Measurements from ENCODE around the gene FOXL1.

The FOXL1 gene

DNA sequence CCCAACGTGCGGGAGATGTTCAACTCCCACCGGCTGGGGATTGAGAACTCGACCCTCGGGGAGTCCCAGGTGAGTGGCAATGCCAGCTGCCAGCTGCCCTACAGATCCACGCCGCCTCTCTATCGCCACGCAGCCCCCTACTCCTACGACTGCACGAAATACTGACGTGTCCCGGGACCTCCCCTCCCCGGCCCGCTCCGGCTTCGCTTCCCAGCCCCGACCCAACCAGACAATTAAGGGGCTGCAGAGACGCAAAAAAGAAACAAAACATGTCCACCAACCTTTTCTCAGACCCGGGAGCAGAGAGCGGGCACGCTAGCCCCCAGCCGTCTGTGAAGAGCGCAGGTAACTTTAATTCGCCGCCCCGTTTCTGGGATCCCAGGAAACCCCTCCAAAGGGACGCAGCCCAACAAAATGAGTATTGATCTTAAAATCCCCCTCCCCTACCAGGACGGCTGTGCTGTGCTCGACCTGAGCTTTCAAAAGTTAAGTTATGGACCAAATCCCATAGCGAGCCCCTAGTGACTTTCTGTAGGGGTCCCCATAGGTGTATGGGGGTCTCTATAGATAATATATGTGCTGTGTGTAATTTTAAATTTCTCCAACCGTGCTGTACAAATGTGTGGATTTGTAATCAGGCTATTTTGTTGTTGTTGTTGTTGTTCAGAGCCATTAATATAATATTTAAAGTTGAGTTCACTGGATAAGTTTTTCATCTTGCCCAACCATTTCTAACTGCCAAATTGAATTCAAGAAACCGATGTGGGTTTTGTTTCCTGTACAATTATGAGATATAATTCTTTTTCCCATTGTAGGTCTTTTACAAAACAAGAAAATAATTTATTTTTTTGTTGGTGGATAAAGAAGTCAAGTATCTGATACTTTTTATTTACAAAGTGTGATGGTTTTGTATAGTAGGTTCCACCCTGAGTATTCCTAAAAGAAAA, 9.4 kb upstream of the FOXL1 start:
- DNase-seq, result no peak

GRCh38 chr16:86569701-86570447, 8.5 kb upstream of the FOXL1 start:
- no peak for DNase-seq

DNA sequence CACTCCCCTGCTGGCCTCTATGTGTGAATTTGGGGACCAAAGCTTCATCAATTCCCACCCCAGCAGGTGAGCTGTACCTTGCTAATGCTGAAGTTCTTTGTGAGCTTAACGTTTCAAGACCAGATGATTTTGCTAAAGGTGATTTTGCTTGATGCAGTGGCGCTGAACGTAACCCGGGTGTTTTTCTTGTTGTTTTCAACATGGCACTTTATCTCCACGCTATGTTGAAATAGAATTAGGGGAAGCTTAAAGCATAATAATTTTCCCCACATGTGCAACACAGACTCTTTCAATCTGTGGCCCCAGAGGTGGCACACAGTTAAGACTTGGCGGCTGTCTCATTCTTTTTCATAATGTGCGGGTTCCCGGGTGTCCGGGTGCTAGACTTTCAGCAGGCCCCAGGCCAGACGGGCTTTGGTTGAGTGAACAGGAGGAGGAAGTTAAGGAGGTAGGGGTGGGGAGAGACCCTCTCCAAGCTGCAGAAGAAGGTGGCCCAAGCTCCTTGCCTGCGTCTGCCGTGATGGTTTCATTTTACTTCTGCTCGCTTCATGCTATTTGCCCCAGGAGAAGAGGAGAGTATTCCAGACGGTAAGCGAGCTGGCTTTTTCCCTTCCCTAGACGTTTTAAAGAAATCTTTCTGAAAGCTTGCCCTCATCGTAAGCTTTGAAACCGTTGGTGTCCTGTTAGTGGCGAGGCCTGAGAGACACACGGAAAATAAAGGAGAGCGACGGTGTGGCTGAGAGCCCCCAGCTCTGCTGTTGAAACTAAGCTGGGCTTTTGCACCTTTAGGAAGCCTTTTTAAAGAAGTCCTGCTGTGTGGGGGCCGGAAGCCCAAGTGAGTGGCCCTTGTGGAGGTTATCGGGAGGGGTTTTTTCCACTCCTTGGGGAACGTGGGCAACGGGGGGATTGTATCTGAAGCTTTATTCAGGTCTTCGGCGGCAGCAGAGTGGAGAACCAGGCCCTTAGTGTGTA, 7.5 kb upstream of the FOXL1 start:
- DNase-seq, result no peak

DNA sequence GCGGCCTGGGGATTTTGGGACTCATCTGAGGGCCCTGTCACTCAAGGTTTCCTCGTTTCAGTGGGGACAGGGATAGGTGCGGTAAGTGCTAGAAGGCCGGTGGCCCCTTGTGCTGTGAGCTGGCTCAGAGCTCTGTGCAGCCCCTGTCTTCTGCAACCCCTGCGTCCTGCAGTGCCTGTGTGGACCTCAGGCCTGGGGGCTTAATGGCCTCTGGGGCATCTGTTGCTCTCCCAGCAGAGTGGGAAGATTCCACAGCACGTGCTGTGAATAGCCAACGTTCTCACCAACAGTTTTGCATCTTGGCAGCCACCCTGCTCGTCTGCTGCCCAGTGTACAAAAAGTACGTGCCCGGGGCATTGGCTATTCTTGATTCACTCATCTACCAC, 6.8 kb upstream of the FOXL1 start:
- DNase-seq, result no peak

- no peak for DNase-seq
Observed at GRCh38 chr16:86572041-86572521, 6.3 kb upstream of the FOXL1 start.

GRCh38 chr16:86572606-86573005, 5.7 kb upstream of the FOXL1 start:
- DNase-seq, result no peak

DNA sequence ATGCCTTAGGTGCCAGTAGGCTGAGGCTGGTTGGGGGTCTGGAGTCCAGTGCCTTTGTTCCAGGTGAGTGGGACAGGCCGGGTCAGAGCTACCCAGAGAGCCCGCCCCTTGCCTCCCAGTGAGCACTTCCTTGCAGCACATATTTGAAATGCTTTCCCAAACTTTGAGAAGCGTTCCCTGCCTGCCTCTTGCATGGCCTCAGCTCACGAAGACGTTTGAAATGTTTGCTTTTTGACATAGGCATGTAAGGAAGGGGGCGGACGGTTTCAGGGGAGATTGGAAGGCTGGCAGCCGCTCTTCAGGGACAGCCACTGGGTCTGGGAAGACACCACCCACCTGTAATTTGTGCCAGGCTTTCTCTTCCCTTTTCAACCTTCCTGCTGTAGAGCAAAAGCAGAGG, 5.1 kb upstream of the FOXL1 start:
- no peak for DNase-seq

DNA sequence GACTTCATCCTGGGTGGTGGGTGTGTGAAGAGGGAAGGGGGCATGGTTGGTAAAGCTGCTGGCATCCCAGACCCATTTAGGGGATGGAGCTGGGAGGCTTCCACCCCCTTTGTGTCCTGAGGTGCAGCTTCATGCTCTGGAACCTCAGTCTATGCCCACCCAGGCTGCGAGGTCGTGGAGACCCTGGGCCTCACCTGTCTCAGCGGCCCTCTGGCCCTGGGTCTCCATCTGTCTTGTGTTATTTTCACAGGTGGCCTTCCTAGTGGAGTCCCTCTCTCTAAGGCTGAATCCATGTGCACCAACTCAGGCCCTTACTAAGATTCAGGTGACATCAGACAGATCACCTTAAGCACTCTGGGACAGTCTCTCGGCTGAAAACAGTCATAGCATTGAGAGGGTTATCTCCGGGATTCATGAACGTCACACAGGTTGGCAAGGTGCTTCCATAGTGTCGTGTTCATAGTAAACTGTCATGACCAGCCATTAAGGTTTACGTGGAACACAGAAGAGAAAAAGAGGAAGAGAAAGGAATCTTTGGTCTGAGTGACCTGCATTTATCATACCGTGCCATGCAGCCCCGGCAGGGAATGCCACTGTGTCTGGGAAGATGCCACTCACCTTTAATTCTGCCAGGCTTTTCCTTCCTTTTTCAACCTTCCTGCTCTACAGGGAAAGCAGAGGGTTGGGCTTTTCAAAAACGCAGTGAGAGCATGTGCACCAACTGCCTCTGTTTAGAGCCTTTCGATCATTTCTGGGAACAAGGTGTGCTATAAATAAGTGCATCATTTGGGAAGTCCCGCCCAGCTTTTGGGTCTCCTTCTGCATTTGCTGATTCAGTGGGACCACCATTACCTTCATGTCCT, 4.5 kb upstream of the FOXL1 start:
- no peak for DNase-seq

DNA sequence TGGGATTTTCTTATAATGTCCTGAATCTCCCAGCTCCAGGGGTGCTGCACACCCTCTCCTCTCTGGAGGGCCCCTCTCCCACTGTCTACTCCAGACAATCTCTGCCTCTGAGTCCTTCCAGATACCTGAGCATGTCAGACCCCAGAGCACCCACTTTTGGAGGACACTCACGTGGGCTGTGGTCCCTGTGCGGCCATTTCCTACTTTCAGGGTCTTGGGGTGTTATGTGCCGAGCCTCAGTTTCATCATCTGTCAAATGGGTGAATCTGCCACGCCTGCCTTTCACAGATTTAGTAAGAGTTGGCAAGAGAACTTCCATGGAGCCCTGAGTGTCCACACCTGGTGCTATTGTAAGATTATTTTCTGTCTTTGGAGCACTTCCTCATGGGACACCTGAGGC, 3.7 kb upstream of the FOXL1 start:
- DNase-seq, result no peak

DNA sequence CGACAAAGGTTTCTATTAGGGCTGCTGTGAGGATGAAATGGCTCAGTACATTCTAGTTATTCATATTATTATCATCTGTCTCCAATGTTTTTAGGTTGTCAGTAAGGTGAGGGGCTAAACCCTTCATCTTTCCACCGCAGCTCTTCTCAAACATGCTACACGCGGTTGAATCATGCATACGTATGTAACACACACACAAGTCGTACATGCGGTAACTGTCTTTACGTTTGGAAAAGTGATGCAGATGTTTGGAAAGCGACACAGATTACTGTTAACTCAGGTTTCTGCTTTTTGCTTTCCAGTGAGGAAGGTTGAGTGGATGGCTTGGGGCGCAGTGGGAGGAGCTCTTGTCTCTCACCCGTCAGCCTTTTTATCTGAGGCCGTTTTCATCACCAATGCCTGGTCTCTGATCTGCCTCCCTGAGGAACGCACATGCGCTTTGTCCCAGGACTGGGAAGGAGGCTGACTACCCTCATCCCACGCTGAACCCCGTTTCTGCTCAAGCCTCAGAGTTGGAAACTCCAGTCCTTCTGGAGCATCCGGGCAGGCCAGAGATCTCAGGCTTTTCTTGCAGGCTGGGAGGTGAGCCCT, 3.2 kb upstream of the FOXL1 start:
- DNase-seq, result no peak

DNA sequence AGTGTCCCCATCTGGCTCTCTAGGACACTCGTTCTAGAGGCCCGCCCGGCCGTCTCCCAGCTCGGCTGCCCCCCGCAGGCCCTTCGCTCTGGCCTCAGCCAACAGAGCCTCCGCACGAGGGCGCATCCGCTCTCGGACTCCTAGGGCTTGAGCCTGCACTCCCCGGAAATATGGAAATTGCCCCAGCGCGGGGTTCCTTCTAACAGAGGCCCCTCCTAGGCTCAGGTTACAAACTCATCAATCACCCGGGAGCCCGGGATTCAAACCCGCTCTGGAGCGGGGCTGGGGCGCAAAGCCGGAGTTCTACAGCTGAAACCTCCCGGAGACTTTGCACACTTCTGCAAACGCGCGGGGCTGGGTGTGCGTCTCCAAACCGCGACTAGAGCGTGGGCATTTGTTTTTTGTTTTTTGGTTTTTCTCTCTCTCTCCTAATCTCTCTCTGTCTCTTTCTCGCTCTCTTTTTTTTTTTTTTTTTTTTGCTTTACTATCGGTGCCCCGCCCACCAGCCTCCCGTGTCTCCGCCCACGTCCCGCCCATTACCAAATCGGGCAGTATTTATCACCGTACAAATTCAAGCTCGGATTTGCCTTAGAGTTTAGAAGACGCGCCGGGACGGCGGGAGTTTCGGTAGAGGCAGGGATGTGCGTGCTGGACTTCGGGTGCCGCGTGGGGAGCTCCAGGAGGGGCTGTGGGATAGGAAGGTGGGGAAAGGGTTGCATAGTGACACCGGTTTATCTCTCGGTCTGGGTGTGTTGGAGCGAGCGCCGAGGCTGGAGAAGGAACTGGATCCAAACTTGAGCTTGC, 2.4 kb upstream of the FOXL1 start:
- DNase-seq, result no peak

DNA sequence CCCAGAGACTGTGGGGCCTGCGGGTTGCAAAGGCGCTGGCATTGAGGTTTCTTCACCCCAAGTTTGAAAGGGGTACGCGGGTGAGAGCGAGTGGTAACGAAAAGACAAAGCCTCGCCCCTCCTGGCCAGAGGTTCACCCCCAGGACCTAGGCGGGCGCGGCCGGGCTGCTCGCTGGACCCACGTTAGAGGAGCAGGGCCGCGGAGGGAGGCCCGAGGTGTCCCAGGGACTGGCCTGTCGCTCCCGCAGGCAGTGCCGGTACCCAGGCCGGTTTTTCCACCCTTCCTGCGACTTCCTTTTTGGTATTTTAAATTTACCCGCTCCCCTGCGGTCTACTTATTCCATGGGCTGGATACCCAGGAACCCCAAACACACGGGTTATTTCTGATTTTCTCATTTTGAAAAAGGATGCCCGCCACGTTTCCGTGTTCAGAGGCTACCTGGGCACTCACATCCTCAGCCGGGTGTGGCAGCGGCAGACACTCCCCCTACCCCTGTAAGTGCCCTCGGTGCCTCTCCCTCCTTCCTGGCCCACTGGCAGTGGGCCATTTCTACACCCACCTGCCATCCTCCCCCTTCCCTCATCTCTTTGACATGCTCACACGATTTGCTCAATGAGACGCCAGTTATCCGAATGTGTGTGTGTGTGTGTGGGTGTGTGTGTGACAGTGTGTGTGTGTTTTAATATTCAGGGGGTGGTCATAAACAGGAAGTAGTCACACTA, 1.6 kb upstream of the FOXL1 start:
- no peak for DNase-seq

DNA sequence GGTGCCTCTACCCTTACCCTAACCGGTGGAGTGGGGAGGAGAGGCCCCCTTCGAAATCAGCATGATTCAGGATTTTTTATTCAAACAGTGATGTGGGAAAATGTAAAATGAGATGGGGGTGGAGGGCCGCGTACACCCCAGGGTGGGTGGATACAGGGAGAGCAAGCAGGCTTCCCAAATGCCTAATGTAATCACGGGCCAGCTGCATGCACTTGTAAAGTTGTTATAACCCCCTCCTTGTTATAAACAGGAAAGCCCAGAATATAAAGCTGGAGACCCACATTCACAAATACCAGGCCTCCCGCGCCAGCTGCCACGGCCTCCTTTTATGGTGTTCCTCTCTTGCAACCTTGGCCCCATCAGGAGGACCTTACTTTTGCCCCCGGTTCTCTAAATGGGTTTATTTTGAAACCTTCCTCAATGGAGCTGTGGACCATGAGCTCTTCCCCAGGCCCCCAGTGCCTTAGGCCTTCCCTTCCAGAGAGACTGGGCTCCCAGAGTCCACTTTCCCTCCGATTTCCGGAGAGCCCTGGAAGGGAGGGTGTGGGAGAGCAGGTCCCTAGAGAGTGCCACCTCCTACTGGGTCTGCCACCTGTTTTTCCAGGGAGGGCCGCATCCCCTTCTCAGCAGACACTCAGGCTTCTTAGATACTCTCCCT, 906 bp upstream of the FOXL1 start:
- DNase-seq, result no peak

DNA sequence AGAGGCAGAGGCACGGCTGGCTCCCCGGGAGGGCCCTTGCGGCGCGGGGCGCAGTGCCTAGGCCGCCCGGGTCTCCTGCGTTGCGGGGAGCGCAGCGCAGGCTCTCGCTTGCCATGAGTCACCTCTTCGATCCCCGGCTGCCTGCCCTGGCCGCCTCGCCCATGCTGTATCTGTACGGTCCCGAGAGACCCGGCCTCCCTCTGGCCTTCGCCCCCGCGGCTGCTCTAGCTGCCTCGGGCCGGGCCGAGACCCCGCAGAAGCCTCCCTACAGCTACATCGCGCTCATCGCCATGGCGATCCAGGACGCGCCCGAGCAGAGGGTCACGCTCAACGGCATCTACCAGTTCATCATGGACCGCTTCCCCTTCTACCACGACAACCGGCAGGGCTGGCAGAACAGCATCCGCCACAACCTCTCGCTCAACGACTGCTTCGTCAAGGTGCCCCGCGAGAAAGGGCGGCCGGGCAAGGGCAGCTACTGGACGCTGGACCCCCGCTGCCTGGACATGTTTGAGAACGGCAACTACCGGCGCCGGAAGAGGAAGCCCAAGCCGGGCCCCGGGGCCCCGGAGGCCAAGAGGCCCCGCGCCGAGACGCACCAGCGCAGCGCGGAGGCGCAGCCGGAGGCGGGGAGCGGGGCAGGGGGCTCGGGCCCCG, 390 bp downstream of the FOXL1 start:
- DNase-seq, result no peak

DNA sequence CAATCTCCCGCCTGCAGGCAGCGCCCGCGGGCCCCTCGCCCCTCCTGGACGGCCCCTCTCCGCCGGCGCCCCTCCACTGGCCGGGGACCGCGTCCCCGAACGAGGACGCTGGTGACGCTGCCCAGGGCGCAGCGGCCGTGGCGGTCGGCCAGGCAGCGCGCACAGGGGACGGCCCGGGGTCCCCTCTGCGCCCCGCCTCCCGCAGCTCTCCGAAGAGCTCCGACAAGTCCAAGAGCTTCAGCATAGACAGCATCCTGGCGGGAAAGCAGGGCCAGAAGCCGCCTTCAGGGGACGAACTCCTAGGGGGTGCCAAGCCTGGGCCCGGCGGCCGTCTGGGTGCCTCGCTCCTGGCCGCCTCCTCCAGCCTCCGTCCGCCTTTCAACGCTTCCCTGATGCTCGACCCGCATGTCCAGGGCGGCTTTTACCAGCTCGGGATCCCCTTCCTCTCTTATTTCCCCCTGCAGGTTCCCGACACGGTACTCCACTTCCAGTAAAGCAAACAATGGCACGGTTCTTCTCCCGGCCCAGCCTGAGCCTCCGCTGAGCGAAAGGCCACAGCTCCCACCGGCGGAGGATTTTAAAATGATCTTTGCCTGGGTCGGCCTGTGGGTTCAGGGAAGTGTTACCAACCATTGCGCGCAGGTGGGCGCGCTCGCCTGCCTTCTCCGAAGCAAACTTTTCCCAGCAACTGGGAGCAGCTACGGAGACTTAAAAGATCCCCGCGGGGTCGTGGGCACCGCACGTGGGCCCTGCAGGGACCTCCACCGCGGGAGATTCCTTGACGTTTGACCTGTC, 1.1 kb downstream of the FOXL1 start:
- DNase-seq, result no peak

GRCh38 chr16:86580063-86580790, 1.9 kb downstream of the FOXL1 start:
- DNase-seq, result no peak

- DNase-seq, result no peak
Observed at GRCh38 chr16:86580791-86581170, 2.4 kb downstream of the FOXL1 start.

Data from NCI-H1436 treated with DMSO at 0.1 percent for 48 hours (cell line).